IMR-90 (cell line): ENCODE measurements around the gene TTC39C. TPM values are rescaled to one million over a fixed set of nuclear protein-coding genes. Genes with fewer than 3 reads are reported as not detected.

ENCODE experiments used
- ATAC-seq: fragments of 200-7000 bp; cut with Tn5 transposase; 2 replicates; pipeline ENCODE4 v1.9.1; 2020; ENCODE audit warnings: low read depth, mild to moderate bottlenecking, moderate library complexity
- BruUV-seq: library from RNA; stranded (reverse); fragments of 400-500 nt; replicated peaks from 2 replicates; lab custom pipeline; 2021; lab: Mats Ljungman, UMichigan
- CTCF ChIA-PET: fragments of 300-600 bp; formaldehyde crosslinking; extraction: SDS; loops from one replicate; lab custom pipeline; 2021; ENCODE audit warnings: antibody characterized with exemption; lab: Yijun Ruan, JAX
- POLR2A ChIA-PET: fragments of 300-600 bp; sonication (Branson Sonifier 250); formaldehyde crosslinking; loops from one replicate; lab custom pipeline; 2022; ENCODE audit warnings: antibody characterized with exemption; ENCODE audit not compliant: unreplicated experiment; lab: Charles Lee
- DNase-seq: peaks from one replicate; pipeline ENCODE4 v3.0.0; 2013
- H2AFZ ChIP-seq: replicated peaks from 2 replicates; pipeline ENCODE3; 2013; ENCODE audit warnings: low read length, mild to moderate bottlenecking; ENCODE audit not compliant: poor library complexity
- H2AK5ac ChIP-seq: 2 replicates; pipeline ENCODE4 v1.6.1; 2013; ENCODE audit warnings: low read depth, low read length, inconsistent platforms
- H2AK9ac ChIP-seq: replicated peaks from 2 replicates; pipeline ENCODE3; 2013; ENCODE audit warnings: mild to moderate bottlenecking, low read depth, low read length, moderate library complexity; ENCODE audit not compliant: poor library complexity
- H2BK120ac ChIP-seq: 2 replicates; pipeline ENCODE4 v1.6.1; 2013; ENCODE audit warnings: low read depth, low read length, inconsistent platforms
- H2BK15ac ChIP-seq: 3 replicates; pipeline ENCODE4 v1.6.1; 2013; ENCODE audit warnings: low read depth, low read length, inconsistent platforms
- H2BK20ac ChIP-seq: 2 replicates; pipeline ENCODE4 v1.6.1; 2013; ENCODE audit warnings: low read depth, mild to moderate bottlenecking, inconsistent platforms, low read length, moderate library complexity
- H2BK5ac ChIP-seq: 2 replicates; pipeline ENCODE4 v1.6.1; 2013; ENCODE audit warnings: mild to moderate bottlenecking, low read depth, low read length, inconsistent platforms; ENCODE audit not compliant: poor library complexity, severe bottlenecking
- H3K14ac ChIP-seq: replicated peaks from 2 replicates; pipeline ENCODE4 v1.6.1; 2013; ENCODE audit warnings: low read depth, low read length, inconsistent platforms
- H3K18ac ChIP-seq: 2 replicates; pipeline ENCODE4 v1.6.1; 2013; ENCODE audit warnings: low read depth, low read length, control low read depth
- H3K23ac ChIP-seq: 2 replicates; pipeline ENCODE4 v1.6.1; 2013; ENCODE audit warnings: low read depth, low read length, inconsistent platforms
- H3K27ac ChIP-seq: 2 replicates; pipeline ENCODE4 v1.5.1; 2013; ENCODE audit warnings: mild to moderate bottlenecking, control low read depth, low read length; ENCODE audit not compliant: insufficient read depth
- H3K27me3 ChIP-seq: 2 replicates; pipeline ENCODE4 v1.6.1; 2013; ENCODE audit warnings: low read length; ENCODE audit not compliant: control insufficient read depth, insufficient read depth
- H3K36me3 ChIP-seq: 2 replicates; pipeline ENCODE4 v1.6.1; 2013; ENCODE audit warnings: low read length, mixed read lengths; ENCODE audit not compliant: control insufficient read depth, insufficient read depth
- H3K4ac ChIP-seq: 2 replicates; pipeline ENCODE4 v1.6.1; 2013; ENCODE audit warnings: low read depth, low read length, inconsistent platforms
- H3K4me1 ChIP-seq: 2 replicates; pipeline ENCODE4 v1.6.1; 2013; ENCODE audit warnings: low read length, mixed read lengths; ENCODE audit not compliant: control insufficient read depth, insufficient read depth
- H3K4me2 ChIP-seq: 2 replicates; pipeline ENCODE4 v1.6.1; 2013; ENCODE audit warnings: low read depth, mild to moderate bottlenecking, control low read depth, low read length, moderate library complexity
- H3K4me3 ChIP-seq: 2 replicates; pipeline ENCODE4 v1.5.1; 2013; ENCODE audit warnings: low read depth, mild to moderate bottlenecking, control low read depth, low read length, moderate library complexity; ENCODE audit not compliant: insufficient read depth
- H3K56ac ChIP-seq: 2 replicates; pipeline ENCODE4 v1.6.1; 2013; ENCODE audit warnings: low read length, inconsistent platforms; ENCODE audit not compliant: insufficient read depth; ENCODE audit errors: extremely low read depth
- H3K79me1 ChIP-seq, 2 experiments: 2 replicates each; pipeline ENCODE4 v1.6.1; 2013; ENCODE audit warnings: low read length in 2 of 2, inconsistent platforms in 1 of 2, low read depth in 1 of 2
- H3K9ac ChIP-seq: 2 replicates; pipeline ENCODE4 v1.6.1; 2013; ENCODE audit warnings: low read depth, low read length, control low read depth
- H3K9me1 ChIP-seq: 2 replicates; pipeline ENCODE4 v1.6.1; 2013; ENCODE audit warnings: low read length, inconsistent platforms; ENCODE audit not compliant: insufficient read depth
- H3K9me3 ChIP-seq: 2 replicates; pipeline ENCODE4 v1.6.1; 2013; ENCODE audit warnings: low read length; ENCODE audit not compliant: control insufficient read depth, insufficient read depth
- H4K20me1 ChIP-seq: 2 replicates; pipeline ENCODE4 v1.6.1; 2013; ENCODE audit warnings: low read length, inconsistent platforms; ENCODE audit not compliant: insufficient read depth
- H4K5ac ChIP-seq: 2 replicates; pipeline ENCODE4 v1.6.1; 2013; ENCODE audit warnings: mild to moderate bottlenecking, low read depth, low read length, control low read depth
- H4K8ac ChIP-seq, 2 experiments: 2 replicates each; pipeline ENCODE4 v1.6.1; 2013; ENCODE audit warnings: low read depth in 2 of 2, low read length in 2 of 2, control low read depth in 1 of 2, inconsistent platforms in 1 of 2
- H4K91ac ChIP-seq: 2 replicates; pipeline ENCODE4 v1.6.1; 2013; ENCODE audit warnings: low read depth, low read length, inconsistent platforms; ENCODE audit not compliant: insufficient read depth
- BHLHE40 ChIP-seq: fragments of 150-350 bp; IDR thresholded peaks from 2 replicates; pipeline ENCODE4 v1.6.1; 2016; ENCODE audit warnings: mild to moderate bottlenecking, low read depth, low read length
- CEBPB ChIP-seq: IDR thresholded peaks from 2 replicates; pipeline ENCODE4 v1.6.1; 2012; ENCODE audit warnings: low read depth, low read length, improper control_type of control experiment
- CHD1 ChIP-seq: IDR thresholded peaks from 2 replicates; pipeline ENCODE4 v1.6.1; 2012; ENCODE audit warnings: low read depth, low read length, improper control_type of control experiment
- CTCF ChIP-seq: conservative IDR thresholded peaks from 2 replicates; pipeline ENCODE4 v1.5.1; 2012; ENCODE audit warnings: mild to moderate bottlenecking, low read depth, low read length, improper control_type of control experiment
- ELK1 ChIP-seq: fragments of 150-350 bp; IDR thresholded peaks from 2 replicates; pipeline ENCODE4 v1.6.1; 2016; ENCODE audit warnings: low read depth, mild to moderate bottlenecking, low read length, moderate library complexity, borderline replicate concordance
- FOS ChIP-seq: fragments of 150-350 bp; IDR thresholded peaks from 2 replicates; pipeline ENCODE4 v1.6.1; 2016; ENCODE audit warnings: low read depth, low read length
- MAFK ChIP-seq: IDR thresholded peaks from 2 replicates; pipeline ENCODE4 v1.6.1; 2012; ENCODE audit warnings: low read depth, low read length, improper control_type of control experiment
- MAZ ChIP-seq: IDR thresholded peaks from 2 replicates; pipeline ENCODE4 v1.6.1; 2012; ENCODE audit warnings: low read depth, mild to moderate bottlenecking, low read length, improper control_type of control experiment, moderate library complexity, borderline replicate concordance
- MXI1 ChIP-seq: IDR thresholded peaks from 2 replicates; pipeline ENCODE4 v1.6.1; 2012; ENCODE audit warnings: low read depth, mild to moderate bottlenecking, low read length, moderate library complexity, borderline replicate concordance
- NFE2L2 ChIP-seq: fragments of 150-350 bp; IDR thresholded peaks from 2 replicates; pipeline ENCODE4 v1.6.1; 2016; ENCODE audit warnings: low read depth, mild to moderate bottlenecking, low read length
- POLR2A ChIP-seq: IDR thresholded peaks from 2 replicates; pipeline ENCODE4 v1.6.1; 2012; ENCODE audit warnings: mild to moderate bottlenecking, low read depth, low read length
- RAD21 ChIP-seq: IDR thresholded peaks from 2 replicates; pipeline ENCODE4 v1.6.1; 2012; ENCODE audit warnings: low read length, improper control_type of control experiment
- RCOR1 ChIP-seq: IDR thresholded peaks from 2 replicates; pipeline ENCODE4 v1.6.1; 2012; ENCODE audit warnings: mild to moderate bottlenecking, low read length, improper control_type of control experiment; ENCODE audit not compliant: insufficient replicate concordance
- RFX5 ChIP-seq: IDR thresholded peaks from 2 replicates; pipeline ENCODE4 v1.8.0; 2012; ENCODE audit warnings: low read depth, mild to moderate bottlenecking, low read length, moderate library complexity
- SMC3 ChIP-seq: fragments of 150-350 bp; IDR thresholded peaks from 2 replicates; pipeline ENCODE4 v1.6.1; 2016; ENCODE audit warnings: low read depth, mild to moderate bottlenecking, antibody characterized with exemption, low read length, moderate library complexity
- USF2 ChIP-seq: fragments of 150-350 bp; IDR thresholded peaks from 2 replicates; pipeline ENCODE4 v1.6.1; 2017; ENCODE audit warnings: mild to moderate bottlenecking, antibody characterized with exemption, low read length, low read depth
- WGBS, 2 experiments: methylation state at CpG; one replicate each; pipeline versions ENCODE4 v1.1.5 to v1.1.7; 2013; ENCODE audit warnings: missing lambda C conversion rate in 2 of 2; ENCODE audit not compliant: insufficient read length in 1 of 2; ENCODE audit errors: extremely low coverage in 2 of 2; 5-methylcytosine and 5-hydroxymethylcytosine counted together
- dilution Hi-C: fragments of 300-500 bp; cut with HindIII; formaldehyde crosslinking; loops from one replicate; pipeline ENCODE4 v1.14.3; 2018; ENCODE audit warnings: low sequenced_read_pairs; ENCODE audit not compliant: unreplicated experiment
- in situ Hi-C: fragments of 300-500 bp; cut with MboI; formaldehyde crosslinking; loops from 3 replicates; pipeline ENCODE4 v1.14.3; 2019; ENCODE audit warnings: low sequenced_read_pairs, inconsistent platforms, mixed read lengths
- intact Hi-C: fragments of 100-400 bp; cut with micrococcal nuclease; formaldehyde crosslinking; loops from 2 replicates; pipeline ENCODE4 v1.10.0; 2022
- polyA plus RNA-seq, 3 experiments: library from polyadenylated mRNA; depleted of rRNA; stranded (reverse); fragments of >200 nt; gene quantifications; 2 replicates each; pipeline ENCODE4 v1.2.3, GENCODE V29; 2012; ENCODE audit warnings: low replicate concordance in 1 of 3
- total RNA-seq: library from RNA; depleted of rRNA; stranded (reverse); fragments of >200 nt; gene quantifications from 2 replicates; pipeline ENCODE4 v1.2.3, GENCODE V29; 2012

The TTC39C gene
- total and polyA plus RNA-seq, 2 of the 4 experiments (the other 2 are of a cell fraction): 8.0 to 20.8 TPM

GRCh38 chr18:24090876-24091275 lies 76.3 kb downstream of the TTC39C start:
- no peak overlapping the region for H3K23ac ChIP-seq
- H3K4me1 ChIP-seq: peaks cover 11% of the 10 kb centered on the region
- no peak overlapping the region for H3K18ac ChIP-seq
- no peak overlapping the region for H2AFZ ChIP-seq
- H2BK120ac ChIP-seq: no peak overlapping the region
- peaks cover 4% of the 10 kb centered on the region; the same call in 1 of the 2 replicates for H3K9me1 ChIP-seq
- ATAC-seq: no peak
- no peak overlapping the region for H3K4me3 ChIP-seq
- in situ Hi-C loops: no loop called here
- H3K79me1 ChIP-seq: no peaks in the 10 kb centered on the region; a peak in 1 of 4 replicates
- H2AK5ac ChIP-seq: no peak overlapping the region
- no peak overlapping the region for H2BK15ac ChIP-seq
- no peak overlapping the region for H4K8ac ChIP-seq
- WGBS, 2 experiments: 99% methylated on average over 12 of the region's 13 CpGs; no CpG with 5 or more reads in 1 of the 2 experiments
- H3K27me3 ChIP-seq: no peaks in the 10 kb centered on the region
- DNase-seq: no peak
- no peak overlapping the region for H2BK5ac ChIP-seq
- H3K9me3 ChIP-seq: no peaks in the 10 kb centered on the region
- no peak overlapping the region for H2AK9ac ChIP-seq
- dilution Hi-C loops: no loop called here
- H4K20me1 ChIP-seq: no peaks in the 10 kb centered on the region
- H3K4me2 ChIP-seq: no peak overlapping the region
- H4K91ac ChIP-seq: no peak overlapping the region
- H3K14ac ChIP-seq: no peak overlapping the region
- no peak overlapping the region for H2BK20ac ChIP-seq
- H4K5ac ChIP-seq: no peak overlapping the region
- ChIA-PET POLR2A (no interaction called here), CTCF (interaction anchor here (1.1 kb wide), 1 partner anchor 14 kb away, joined by 3 read pairs; no protein-coding TSS in a partner anchor)
- no peak overlapping the region for H3K27ac ChIP-seq
- intact Hi-C loops: no loop called here
- no peak overlapping the region for H3K56ac ChIP-seq
- peaks cover 18% of the 10 kb centered on the region for H3K36me3 ChIP-seq
- no TSS peak for BruUV-seq
- H3K4ac ChIP-seq: no peak overlapping the region
- TF ChIP-seq FOS (no peak), SMC3 (no peak), CEBPB (no peak), NFE2L2 (no peak), RCOR1 (no peak), USF2 (no peak), RAD21 (no peak), MAZ (no peak), CTCF (no peak), BHLHE40 (no peak), MAFK (no peak), MXI1 (no peak), POLR2A (no peak), CHD1 (no peak), RFX5 (no peak), ELK1 (no peak)
- H3K9ac ChIP-seq: no peak overlapping the region
